Astrocyte of the cerebellum (primary cell): ENCODE measurements around the gene ARHGAP8.

Experiments used
- DNase-seq: peaks from one replicate; pipeline ENCODE4 v3.0.0-alpha.2; 2011; ENCODE audit warnings: low read depth
- H3K4me3 ChIP-seq: 2 replicates; pipeline ENCODE4 v1.5.1; 2011; ENCODE audit warnings: mild to moderate bottlenecking, low read depth, low read length, moderate library complexity
- CTCF ChIP-seq: IDR thresholded peaks from 2 replicates; pipeline ENCODE4 v1.5.1; 2012; ENCODE audit warnings: low read length, low read depth, moderate library complexity, mild to moderate bottlenecking; ENCODE audit errors: missing control alignments
- in situ Hi-C: cut with HindIII; loops from 2 replicates; pipeline ENCODE4 v1.10.0; 2017; ENCODE audit warnings: low sequenced_read_pairs

The ARHGAP8 gene

DNA sequence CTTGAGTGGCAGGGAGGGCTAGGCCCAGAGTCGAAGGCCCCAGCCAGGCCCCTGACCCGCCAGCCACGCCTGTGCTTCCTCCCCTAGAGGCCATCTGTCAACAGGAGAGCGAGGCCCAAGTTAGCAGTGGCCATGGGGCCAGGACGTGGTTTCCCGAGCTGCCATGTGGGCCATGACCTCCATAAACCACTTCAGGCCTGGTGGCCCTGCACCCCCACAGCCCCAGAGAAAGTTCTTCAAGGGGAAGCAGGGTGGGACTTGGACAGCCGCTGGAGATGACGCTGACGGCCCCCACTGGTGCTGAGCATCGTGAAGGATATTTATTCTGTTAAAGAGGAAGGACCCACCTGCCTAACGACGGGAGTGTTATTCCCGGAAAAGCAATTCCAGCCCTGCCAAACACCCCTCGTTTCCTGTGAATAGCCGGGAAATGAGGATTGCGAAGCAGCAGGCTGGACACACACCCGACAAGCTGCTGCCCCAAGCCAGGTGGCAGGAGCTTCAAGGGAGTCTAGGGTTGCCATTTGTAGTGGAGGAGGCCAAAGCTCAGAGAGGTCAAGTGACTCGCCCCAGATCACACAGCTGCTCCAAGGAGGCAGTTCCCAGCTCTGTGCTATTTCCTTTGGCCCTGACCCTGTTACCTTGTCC, 37.5 kb upstream of the ARHGAP8 start:
- TF ChIP-seq CTCF = no peak
- H3K4me3 ChIP-seq = no peak overlapping the region
- in situ Hi-C loops = no loop called here
- no peak for DNase-seq

DNA sequence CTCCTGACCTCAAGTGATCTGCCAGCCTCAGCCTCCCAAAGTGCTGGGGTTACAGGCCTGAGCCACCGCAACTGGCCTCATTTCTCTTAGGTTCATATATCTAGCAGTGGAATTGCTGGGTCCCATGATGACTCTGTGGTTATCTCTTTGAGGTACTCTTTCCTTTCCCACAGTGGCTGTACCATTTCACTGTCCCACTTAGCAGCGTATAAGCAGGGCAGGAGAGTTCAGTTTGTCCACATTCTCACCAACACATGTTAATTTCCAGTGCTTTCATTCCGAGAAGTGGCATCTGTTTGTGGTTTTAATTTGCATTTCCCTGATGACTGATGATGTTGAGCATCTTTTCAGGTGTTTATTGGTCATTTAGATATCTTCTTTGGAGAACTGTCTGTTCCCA, 34.0 kb upstream of the ARHGAP8 start:
- no peak for TF ChIP-seq CTCF
- H3K4me3 ChIP-seq = no peak overlapping the region
- in situ Hi-C loops = no loop called here
- DNase-seq = no peak

GRCh38 chr22:44719586-44720368, 32.6 kb upstream of the ARHGAP8 start:
- DNase-seq = no peak
- no peak overlapping the region for H3K4me3 ChIP-seq
- no peak for TF ChIP-seq CTCF
- in situ Hi-C loops = no loop called here

DNA sequence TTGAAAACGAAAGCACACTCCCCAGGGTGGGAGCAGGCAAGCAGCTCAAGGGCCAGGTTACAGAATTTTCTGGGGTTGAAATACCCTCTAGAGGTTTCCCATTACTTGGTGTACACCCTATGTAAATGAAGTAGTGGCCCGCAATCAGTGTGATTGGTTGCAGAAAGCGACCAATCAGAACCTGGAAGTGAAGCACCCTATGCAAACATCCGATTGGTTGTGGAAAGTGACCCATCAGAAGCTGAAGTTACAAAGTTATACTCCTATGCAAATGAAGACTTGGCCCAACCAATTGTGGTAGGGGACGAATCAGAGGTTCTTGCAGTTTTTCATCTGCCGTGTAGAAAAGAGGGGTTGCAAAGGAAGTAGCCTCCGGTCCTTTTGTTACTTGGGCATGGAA, 31.2 kb upstream of the ARHGAP8 start:
- in situ Hi-C loops = no loop called here
- no peak overlapping the region for H3K4me3 ChIP-seq
- no peak for DNase-seq
- TF ChIP-seq CTCF = no peak

- in situ Hi-C loops = no loop called here
- no peak for DNase-seq
- no peak overlapping the region for H3K4me3 ChIP-seq
- TF ChIP-seq CTCF = no peak
These were observed 29.8 kb upstream of the ARHGAP8 start for GRCh38 chr22:44722611-44723010.

DNA sequence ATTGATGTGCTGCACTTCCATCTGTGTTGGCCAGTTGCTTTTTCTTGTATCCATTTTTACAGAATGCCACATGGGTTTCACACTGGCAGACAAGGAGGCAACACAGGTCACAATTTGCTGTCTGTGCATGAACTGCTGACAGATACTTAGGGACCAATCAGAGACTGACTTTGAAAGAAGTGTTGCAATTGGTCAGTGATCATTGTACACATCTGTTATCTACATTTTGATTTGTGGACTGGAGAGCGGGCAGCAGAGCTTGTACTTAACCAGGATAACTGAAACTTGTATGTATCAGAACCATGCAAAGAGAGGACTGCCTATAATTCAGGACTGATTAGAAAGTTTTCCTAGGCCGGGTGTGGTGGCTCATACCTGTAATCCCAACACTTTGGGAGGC, 28.6 kb upstream of the ARHGAP8 start:
- TF ChIP-seq CTCF = no peak
- no peak for DNase-seq
- in situ Hi-C loops = no loop called here

More for the DNA sequence above, 28.6 kb upstream of the ARHGAP8 start:
- H3K4me3 ChIP-seq = no peak overlapping the region
